Ovary (tissue), 9 donors: ENCODE measurements around the gene SRL. TPM values are rescaled to one million over a fixed set of nuclear protein-coding genes. Genes with fewer than 3 reads are reported as not detected.

Source experiments
- DNase-seq, 5 donors: peaks; one replicate each; pipeline ENCODE4 v3.0.0-alpha.2; 2019 to 2020
- H3K27ac ChIP-seq, 2 donors: fragments of 200-600 bp; one replicate each; pipeline versions ENCODE4 v1.5.1 to v1.8.0; 2019 to 2022
- H3K27me3 ChIP-seq: fragments of 200-600 bp; one replicate; pipeline ENCODE4 v1.8.0; 2022
- H3K36me3 ChIP-seq: fragments of 200-600 bp; sonication (generic); one replicate; pipeline ENCODE4 v1.5.1; 2019
- H3K4me1 ChIP-seq: one replicate; pipeline ENCODE4 v1.8.1; 2013; ENCODE audit warnings: mild to moderate bottlenecking, moderate library complexity; ENCODE audit not compliant: insufficient read depth
- H3K4me3 ChIP-seq: fragments of 200-600 bp; sonication (generic); one replicate; pipeline ENCODE4 v1.5.1; 2017
- H3K9me3 ChIP-seq, 2 donors: fragments of 200-600 bp in 1 of 2; sonication (generic) in 1 of 2; one replicate each; pipeline versions ENCODE4 v1.5.1 to v1.8.1; 2013 to 2019; ENCODE audit warnings: mild to moderate bottlenecking in 1 of 2, moderate library complexity in 1 of 2
- CTCF ChIP-seq, 3 donors: fragments of 450-650 bp in 2 of 3; fragments of 200-600 bp in 1 of 3; IDR thresholded peaks; one replicate each; pipeline versions ENCODE4 v1.5.1 to v1.8.0; 2016 to 2022; ENCODE audit warnings: antibody characterized with exemption in 3 of 3, mild to moderate bottlenecking in 1 of 3
- EP300 ChIP-seq: sonication (generic); formaldehyde crosslinking; IDR thresholded peaks from one replicate; pipeline ENCODE4 v1.6.1; 2017; ENCODE audit warnings: antibody characterized with exemption
- POLR2A ChIP-seq: fragments of 450-650 bp; IDR thresholded peaks from one replicate; pipeline ENCODE4 v1.6.1; 2017; ENCODE audit warnings: antibody characterized with exemption, mild to moderate bottlenecking, moderate library complexity
- whole genome bisulfite sequencing, 3 donors: extraction: QIAGEN DNeasy Blood & Tissue Kit in 1 of 3; methylation state at CpG; one replicate each; pipeline versions ENCODE4 v1.1.5 to v1.1.7; 2013 to 2017; 5-methylcytosine and 5-hydroxymethylcytosine counted together
- intact Hi-C, 4 donors: fragments of 100-400 bp; cut with DNase I; formaldehyde crosslinking; loops; one replicate each; pipeline versions ENCODE4 v1.11.0 to v1.15.1; 2022 to 2023
- polyA plus RNA-seq, 2 donors: library from polyadenylated mRNA; stranded (reverse); fragments of 200-250 nt in 1 of 2; fragments of 350-450 nt in 1 of 2; fragmentation: Illumina TruSeq in 1 of 2; extraction: RNeasy Lipid Tissue Mini Kit (QIAGEN cat#74804) in 1 of 2; gene quantifications; one replicate each; pipeline ENCODE4 v1.2.3, GENCODE V29; 2013 to 2014
- total RNA-seq, 7 donors: library from RNA; depleted of rRNA in 2 of 7; stranded (reverse); fragments of >200 nt in 2 of 7; fragmentation: NEBNext Ultra II Directional in 3 of 7; extraction: Animal tissue kit (Norgen Biotek cat#: 25700) in 3 of 7; gene quantifications; one replicate each; pipeline versions ENCODE4 v1.1.0 to v1.2.4, GENCODE V29; 2016 to 2023
- donor health status: DM: no; HTN: no; CAD: no; lungs with moderate emphysema.
- donor health status: DM: no; HTN: no; CAD: no.
- donor health status: Bipolar disorder and iron deficiency.
- donor health status: DM: yes; HTN: yes; CAD: no.
- donor health status: DM: no; HTN: no; CAD: no.
- donor health status: DM: yes; HTN: yes; CAD: no.

SRL gene
- total and polyA plus RNA-seq, 9 donors, result under 0.01 to 7.5 (median 1.0) TPM

GRCh38 chr16:4194661-4195060 is 47.2 kb downstream of the SRL start:
- Histone ChIP-seq H3K27me3 (no peaks in the 10 kb centered on the region), H3K27ac (no peak overlapping the region), H3K36me3 (no peaks in the 10 kb centered on the region), H3K9me3 (no peaks in the 10 kb centered on the region), H3K4me1 (no peaks in the 10 kb centered on the region), H3K4me3 (no peak overlapping the region)
- intact Hi-C loops, result loop anchor here in 2 of 4 donors (5.0 to 10.0 kb wide), 2 partner anchors 50 to 148 kb away; partner anchors contain the start of gene SRL (in 1 of the 2)
- 67 to 81% (median 72%) methylated on average over 4 of the region's 4 CpGs for WGBS, 3 donors
- TF ChIP-seq EP300 (no peak), CTCF (IDR thresholded peaks at IDR 0.05) (no peak), POLR2A (no peak)
- DNase-seq, result no peak

DNA sequence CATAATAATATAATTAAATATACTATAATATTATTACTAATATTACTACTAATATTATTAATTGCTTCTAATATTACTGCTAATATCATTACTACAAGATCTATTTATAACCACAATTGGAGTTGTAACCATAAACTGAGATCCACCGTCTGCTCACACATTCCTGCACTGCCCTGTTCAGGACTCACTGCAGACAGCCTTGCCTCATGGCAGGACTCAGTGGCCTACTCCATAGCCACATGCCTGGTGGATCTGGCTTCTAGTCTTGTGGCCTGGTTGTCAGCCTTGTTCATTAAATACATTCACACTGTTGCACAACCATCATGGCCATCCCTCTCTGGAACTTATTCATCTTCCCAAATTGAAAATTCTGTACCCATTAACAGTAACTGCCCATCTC is 48.0 kb downstream of the SRL start:
- TF ChIP-seq POLR2A, result no peak
- TF ChIP-seq EP300, result no peak
- no peak for TF ChIP-seq CTCF (IDR thresholded peaks at IDR 0.05)
- no peaks in the 10 kb centered on the region for H3K27me3 ChIP-seq
- H3K4me3 ChIP-seq, result no peak overlapping the region
- H3K4me1 ChIP-seq, result no peaks in the 10 kb centered on the region
- no peaks in the 10 kb centered on the region for H3K36me3 ChIP-seq
- intact Hi-C loops, result loop anchor here in 2 of 4 donors (5.0 to 10.0 kb wide), 2 partner anchors 51 to 148 kb away; partner anchors contain the start of gene SRL (in 1 of the 2)
- 69 to 86% (median 84%) methylated on average over 1 of the region's 1 CpG for WGBS, 3 donors
- no peak overlapping the region for H3K27ac ChIP-seq
- no peaks in the 10 kb centered on the region for H3K9me3 ChIP-seq
- DNase-seq, result no peak

DNA sequence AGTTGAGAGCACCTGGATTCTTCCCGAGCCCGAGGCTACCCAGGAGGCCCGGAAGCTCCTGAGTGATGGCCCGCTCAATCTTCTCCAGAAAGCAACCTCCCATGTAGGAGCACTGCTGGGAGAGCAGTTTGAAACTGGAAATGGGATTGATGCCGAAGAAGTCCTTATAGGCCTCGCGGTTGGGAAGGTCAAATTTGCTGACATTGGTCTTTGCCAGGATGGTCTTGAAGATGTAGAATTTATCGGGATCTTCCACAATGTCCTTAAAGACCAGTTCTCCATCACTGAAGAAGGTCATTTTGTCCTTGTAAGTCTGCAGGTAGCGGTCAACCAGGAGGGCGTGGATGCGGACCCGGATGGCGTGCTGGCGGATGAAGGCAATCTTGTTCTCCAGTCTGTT is 49.7 kb downstream of the SRL start:
- no peak overlapping the region for H3K4me3 ChIP-seq
- no peak for TF ChIP-seq CTCF (IDR thresholded peaks at IDR 0.05)
- TF ChIP-seq EP300, result no peak
- TF ChIP-seq POLR2A, result no peak
- H3K9me3 ChIP-seq, result no peaks in the 10 kb centered on the region
- no peaks in the 10 kb centered on the region for H3K27me3 ChIP-seq
- DNase-seq, result no peak
- H3K36me3 ChIP-seq, result no peaks in the 10 kb centered on the region
- H3K4me1 ChIP-seq, result no peaks in the 10 kb centered on the region
- intact Hi-C loops, result loop anchor here in 2 of 4 donors (5.0 to 10.0 kb wide), 2 partner anchors 53 to 150 kb away; partner anchors contain the start of gene SRL (in 1 of the 2)
- WGBS, 3 donors, result 94 to 97% (median 96%) methylated on average over 14 of the region's 14 CpGs
- no peak overlapping the region for H3K27ac ChIP-seq

DNA sequence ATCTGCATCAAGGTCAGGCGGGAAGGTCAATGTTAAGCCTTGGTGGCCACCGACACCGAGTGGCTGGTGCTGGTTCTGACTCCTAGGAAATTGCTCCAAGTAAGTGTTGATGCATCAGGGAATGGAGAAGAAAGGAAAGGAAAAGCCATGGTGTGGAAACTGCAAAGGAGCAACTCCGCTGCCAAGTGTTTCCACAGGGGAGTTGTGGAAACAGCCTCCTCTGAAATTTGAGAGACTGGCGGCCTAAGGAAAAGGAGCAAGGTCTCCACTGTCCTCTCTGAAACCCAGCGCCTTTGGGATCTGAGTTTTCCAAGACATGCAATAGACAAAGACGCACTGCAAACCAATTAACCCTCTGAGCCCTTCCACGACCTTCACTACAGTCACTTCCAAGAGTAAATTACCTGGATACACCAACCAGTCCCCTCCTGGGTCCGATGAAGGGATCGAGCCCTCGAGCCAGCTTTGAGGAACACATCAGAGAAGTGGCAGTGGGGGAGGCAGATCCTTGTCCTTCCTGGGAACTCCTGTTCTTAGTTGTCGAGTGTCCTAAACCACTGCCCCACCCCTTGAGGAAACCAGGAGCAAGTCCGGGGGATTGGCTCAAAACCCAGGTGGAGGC is 51.1 kb downstream of the SRL start:
- TF ChIP-seq CTCF (IDR thresholded peaks at IDR 0.05) (no peak), POLR2A (no peak), EP300 (no peak)
- 87 to 90% (median 89%) methylated on average over 13 of the region's 13 CpGs for WGBS, 3 donors
- no peaks in the 10 kb centered on the region for H3K4me1 ChIP-seq
- DNase-seq, result no peak
- no peaks in the 10 kb centered on the region for H3K27me3 ChIP-seq
- H3K27ac ChIP-seq, result no peak overlapping the region
- H3K36me3 ChIP-seq, result no peaks in the 10 kb centered on the region
- H3K4me3 ChIP-seq, result no peak overlapping the region
- no peaks in the 10 kb centered on the region for H3K9me3 ChIP-seq
- intact Hi-C loops, result loop anchor here in 2 of 4 donors (5.0 to 10.0 kb wide), 2 partner anchors 54 to 151 kb away; partner anchors contain the start of gene SRL (in 1 of the 2)
